GM19193 (cell line): ENCODE measurements around the gene ANKRD9.

Experiments used
- POLR2A ChIP-seq: IDR thresholded peaks from 4 replicates; pipeline ENCODE4 v1.6.1; 2011; ENCODE audit not compliant: insufficient read depth, insufficient read length; ENCODE audit errors: extremely low read depth

Gene ANKRD9

DNA sequence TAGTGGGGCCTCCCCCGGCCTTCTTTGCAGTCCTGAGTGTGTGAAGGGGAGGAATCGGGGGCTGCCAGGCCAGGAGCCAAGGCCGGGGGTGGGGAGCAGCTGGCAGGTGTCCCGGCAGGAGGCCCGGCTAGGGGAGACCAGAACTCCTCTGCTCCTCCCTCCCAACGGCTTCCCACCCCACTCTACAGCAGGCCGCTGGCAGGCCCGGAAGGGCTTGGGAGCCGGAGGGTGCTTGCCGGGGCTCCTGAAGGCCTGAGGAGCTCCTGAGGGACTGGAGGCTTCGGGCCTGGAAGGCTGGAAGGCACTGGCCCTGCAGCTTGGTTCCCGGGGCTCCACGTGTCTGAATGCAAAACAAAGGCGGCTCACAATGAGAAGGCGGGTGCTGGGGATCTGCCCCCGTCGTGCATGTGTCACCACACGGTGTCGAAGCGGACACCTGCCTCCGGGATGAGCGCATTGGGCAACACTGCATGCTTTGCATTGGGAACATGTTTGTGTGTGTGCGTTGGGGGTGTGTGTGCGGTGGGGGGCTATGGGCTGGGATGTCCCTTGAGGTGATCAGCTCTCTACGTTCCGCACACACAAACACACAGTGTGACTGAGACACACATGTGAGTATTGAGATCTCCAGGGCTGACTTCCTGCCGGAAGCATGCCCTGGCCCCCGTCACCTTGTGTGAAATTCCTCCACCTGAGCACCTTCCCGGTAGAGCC is 30.9 kb upstream of the ANKRD9 start:
- no peak for TF ChIP-seq POLR2A

DNA sequence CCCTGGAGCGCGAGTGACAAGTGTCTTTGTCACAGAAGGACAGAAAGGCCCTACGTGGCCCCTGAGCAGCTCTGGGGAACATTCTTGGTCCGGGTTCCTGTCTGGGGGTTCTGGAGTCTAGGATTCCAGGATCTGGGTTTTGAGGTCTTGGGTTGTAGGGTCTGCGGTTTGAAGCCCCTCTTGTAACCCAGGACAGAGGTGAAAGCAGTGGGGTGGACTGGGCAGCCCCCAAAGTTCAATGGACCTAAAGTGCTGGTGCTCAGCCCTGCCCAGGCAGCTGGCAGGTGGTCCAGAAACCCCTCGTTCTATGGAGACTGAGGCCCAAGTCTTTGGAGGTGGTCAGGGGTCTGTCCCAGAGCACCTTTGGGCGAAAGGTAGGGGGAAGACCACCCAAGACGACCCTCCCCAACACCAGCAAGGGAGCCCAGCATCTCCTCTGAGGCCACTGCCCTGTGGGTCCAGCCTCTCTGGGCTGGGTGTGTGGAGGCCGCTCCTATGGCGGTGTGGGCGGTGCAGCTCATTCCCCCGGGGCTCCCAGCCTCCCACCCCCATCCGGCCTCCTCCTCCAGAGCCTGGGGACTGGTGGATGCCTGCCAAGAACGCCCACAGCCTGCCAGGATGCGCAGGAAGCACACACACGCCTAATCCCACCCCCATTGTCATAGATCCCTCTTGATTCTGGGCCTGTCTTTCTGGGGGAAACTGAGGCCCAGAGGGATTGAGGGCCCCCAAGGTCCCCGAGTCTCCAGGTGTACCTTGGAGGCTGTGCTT is 30.2 kb upstream of the ANKRD9 start:
- TF ChIP-seq POLR2A = no peak

DNA sequence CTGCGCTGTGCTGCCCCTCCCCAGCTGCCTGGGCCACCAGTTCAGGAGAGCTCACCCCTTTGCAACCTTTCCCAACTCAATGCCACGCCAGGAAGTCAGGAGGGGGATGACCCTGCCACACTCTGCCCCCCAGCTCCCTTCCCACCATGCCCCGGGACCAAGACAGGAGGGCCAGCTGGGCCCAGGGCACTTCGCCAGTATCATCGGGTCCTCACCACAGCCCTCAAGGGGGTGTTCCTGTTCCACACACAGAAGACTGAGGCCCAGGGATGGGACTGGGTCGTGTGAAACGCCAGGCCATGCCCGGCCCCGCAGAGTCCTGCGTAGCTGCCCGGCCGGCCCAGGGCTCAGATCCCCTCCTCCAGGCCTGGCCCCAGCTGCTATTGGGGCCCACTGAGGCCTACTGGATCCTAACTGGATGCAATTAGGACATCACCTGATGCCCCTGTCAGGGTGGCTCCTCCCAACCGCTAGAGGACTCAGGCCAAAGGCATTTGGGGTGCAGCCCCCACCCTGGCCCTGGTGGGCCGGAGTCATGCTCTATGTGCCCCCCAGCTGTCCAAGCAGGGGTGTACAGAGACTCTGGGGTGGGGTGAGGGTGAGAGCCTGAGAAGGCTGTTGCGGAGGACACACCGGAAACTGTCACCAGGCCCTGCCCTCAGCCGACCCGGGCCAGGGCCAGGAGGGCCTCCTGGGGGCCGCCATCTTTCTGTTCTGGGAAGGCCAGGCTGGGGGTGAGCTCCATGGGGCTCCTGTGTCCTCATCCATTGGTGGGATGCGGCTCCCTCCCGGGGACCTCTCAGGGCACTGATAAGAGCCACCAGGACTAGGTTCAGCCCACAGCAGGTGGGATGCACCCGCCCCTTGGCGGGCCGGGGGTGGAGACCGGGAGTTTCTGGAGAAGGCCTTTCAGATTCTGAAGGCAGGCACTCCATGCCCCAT is 29.3 kb upstream of the ANKRD9 start:
- no peak for TF ChIP-seq POLR2A

DNA sequence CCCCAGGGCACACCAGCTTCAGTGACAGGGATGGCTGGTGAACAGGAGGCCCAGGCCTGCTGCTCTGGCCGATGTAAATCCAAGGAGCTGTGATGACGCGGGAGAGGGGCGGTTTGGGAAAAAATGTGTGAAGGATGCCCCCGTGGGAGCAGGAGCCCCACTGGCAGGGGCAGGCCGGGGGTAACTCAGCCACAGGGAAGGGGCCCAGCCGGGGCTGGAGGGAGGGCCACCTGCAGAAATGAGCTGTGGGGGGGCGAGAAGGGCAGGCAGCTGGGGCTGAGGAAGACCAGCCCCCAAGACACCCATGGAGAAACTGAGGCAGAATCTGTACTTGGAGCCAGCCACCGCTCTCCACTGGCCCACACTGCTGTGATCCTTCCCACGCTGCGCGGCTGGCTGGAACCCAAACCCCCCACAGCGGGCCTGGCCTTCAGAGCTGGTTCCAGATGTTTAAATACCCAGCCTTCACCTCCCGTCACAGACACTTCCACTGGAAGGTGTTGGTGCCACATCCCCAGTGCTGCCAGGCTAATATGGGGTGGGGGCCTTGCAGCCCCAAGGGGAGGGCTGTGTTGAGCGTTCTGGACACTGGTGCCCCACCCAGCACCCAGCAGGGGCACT is 28.5 kb upstream of the ANKRD9 start:
- no peak for TF ChIP-seq POLR2A

DNA sequence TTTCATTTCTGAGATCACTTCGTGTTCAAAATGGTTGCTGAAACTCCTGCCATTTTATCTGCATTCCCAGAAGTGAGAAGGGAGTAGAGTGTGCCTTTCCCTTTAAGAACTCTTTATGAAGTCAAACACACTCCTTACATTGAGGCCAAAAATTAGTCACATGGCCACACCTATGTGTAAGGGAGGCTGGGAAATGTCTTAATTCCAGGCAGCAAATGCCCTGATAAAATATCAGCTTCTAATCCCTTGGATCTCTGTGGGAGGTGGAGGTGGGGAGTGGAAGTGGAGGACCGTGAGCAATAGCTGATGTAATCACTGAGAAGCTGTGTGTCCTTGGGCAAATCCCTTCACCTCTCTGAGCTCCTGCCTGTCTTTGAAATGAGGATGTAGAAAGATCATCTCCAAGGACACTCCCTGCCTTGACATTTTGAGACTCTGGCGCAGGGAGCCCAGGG is 22.7 kb upstream of the ANKRD9 start:
- no peak for TF ChIP-seq POLR2A

DNA sequence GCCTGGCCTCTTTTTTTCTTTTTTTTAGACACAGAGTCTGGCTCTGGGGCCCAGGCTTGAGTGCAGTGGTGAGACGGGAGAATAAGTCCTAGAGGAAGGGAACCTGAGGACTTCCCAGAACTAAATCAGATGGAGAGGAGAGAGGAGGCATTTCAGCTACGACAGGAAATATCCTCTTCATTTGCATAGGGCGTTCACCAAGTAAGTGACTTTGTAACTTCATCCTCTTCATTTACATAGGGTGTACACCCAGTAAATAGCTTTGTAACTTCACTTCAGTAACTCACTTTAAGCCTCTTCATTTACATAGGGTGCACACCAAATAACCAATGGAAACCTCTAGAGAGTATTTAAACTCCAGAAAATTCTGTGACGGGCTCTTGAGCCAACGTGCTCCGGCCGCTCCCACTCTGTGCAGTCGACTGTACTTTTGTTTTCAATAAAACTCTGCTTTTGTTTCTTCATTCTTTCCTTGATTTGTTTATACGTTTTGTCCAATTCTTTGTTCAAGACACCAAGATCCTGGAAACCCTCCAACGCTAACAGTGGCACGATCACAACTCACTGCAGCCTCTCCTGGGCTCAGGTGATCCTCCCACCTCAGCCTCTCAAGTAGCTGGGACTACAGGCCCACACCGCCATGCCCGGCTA is 21.4 kb upstream of the ANKRD9 start:
- TF ChIP-seq POLR2A = no peak

DNA sequence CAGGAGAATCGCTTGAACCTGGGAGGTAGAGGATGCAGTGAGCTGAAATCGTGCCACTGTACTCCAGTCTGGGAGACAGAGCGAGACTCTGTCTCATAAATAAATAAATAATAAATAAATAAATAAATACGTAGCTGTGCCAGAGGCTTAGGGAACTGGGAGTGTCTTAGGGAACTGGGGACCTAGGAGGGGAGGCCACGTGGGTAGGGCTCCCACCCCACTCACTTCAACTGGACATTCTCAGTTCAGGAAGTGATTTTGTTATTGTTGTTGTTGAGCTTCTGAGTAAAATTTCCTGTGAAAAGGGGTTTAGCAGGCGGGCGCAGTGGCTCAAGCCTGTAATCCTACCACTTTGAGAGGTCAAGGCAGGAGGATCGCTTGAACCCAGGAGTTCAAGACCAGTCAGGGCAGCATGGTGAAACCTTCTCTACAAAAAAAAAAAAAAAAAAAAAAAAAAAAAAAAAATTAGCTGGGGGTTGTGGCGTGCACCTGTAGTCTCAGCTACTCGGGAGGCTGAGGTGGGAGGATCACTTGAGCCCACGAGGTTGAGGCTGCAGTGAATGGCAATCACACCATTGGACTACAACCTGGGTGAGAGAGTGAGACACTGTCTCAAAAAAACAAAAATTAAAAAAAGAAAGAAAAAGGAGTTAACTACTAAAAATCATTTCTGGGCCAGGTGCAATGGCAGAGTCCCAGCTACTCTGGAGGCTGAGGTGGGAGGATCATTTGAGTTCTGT is 19.0 kb upstream of the ANKRD9 start:
- no peak for TF ChIP-seq POLR2A

DNA sequence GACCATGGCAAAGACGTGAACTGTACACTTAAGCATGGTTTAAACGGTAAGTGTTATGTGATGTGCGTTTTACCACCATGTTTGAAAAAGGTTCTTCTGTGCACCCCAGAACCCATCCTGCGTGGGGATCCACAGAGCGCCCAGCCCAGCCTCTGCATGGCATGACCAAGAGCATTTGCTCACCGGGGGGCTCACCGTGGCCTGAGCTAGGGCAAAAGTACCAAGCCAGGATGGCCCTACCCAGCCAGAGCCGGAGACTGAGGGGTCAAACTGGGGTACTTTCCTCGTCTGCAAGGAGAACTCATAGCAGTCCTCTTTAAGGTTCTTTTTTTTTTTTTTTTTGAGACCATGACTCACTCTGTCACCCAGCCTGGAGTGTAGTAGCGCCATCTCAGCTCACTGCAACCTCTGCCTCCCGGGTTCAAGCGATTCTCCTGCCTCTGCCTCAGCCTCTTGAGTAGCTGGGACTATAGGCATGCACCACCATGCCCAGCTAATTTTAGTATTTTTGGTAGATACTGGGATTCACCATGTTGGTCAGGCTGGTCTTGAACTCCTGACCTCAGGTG is 16.4 kb upstream of the ANKRD9 start:
- TF ChIP-seq POLR2A = no peak

DNA sequence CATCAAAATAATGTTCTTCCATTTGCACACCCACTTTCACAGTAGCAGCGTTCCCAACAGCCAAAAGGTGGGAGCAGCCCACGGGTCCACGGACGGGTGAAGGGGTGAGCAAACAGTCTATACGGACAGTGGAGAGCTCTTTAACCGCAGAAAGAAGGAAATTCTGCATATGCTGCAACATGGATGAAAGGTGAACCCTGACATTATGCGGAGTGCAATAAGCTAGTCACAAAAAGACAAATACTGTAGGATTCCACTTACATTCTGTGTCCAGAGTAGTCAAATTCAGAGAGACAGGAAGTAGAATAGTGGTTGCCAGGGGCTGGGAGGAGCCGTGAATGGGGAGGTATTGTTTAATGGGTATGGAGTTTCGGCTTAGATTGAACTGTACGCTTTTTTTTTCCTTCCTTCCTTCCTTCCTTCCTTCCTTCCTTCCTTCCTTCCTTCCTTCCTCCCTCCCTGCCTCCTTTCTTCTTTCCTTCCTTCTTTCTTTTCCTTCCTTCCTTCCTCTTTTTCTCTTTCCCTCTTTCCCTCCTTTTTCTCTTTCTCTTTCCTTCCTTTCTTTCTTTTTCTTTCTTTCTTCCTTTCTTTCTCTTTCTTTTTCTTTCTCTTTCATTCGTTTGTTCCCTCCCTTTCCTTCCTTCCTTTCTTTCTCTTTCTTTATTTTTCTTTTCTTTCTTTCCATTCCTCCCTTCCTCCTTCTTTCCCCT is 15.8 kb upstream of the ANKRD9 start:
- no peak for TF ChIP-seq POLR2A

DNA sequence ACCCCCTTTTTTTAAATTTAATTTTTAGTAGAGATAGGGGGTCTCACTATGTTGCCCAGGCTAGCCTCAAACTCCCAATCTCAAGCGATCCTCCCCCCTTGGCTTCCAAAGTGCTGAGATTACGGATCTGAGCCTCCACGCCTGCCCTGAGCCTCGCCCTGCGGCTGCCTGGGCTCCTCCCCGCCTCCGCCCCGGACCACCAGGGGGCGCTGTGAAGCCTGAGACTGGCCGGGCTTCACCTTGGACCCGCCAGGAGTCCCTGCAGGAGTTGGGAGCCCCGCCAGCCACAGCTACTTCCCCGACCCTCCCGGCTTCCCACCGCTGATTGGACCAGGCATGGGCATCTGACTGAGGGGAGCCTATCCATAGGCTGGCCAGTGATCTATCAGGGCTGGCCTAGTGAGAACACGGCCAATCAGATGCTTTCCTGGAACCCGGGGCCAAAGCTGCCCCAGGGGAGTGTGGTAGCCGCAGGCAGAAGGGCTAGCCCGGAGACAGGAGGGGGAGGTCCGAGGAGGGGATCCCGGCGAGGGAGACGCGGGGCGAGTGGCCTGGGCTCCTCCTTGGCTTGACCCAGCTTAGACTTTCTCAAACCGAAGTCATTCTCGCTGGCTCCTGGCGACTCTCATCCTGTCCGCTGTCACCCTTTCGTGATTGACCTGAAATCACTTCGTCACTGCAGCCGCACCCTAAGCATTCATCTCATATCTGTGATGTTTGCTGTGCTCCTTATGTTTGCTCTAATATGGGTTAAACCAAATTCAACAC is 15.1 kb upstream of the ANKRD9 start:
- peak; percentile 75 for TF ChIP-seq POLR2A

DNA sequence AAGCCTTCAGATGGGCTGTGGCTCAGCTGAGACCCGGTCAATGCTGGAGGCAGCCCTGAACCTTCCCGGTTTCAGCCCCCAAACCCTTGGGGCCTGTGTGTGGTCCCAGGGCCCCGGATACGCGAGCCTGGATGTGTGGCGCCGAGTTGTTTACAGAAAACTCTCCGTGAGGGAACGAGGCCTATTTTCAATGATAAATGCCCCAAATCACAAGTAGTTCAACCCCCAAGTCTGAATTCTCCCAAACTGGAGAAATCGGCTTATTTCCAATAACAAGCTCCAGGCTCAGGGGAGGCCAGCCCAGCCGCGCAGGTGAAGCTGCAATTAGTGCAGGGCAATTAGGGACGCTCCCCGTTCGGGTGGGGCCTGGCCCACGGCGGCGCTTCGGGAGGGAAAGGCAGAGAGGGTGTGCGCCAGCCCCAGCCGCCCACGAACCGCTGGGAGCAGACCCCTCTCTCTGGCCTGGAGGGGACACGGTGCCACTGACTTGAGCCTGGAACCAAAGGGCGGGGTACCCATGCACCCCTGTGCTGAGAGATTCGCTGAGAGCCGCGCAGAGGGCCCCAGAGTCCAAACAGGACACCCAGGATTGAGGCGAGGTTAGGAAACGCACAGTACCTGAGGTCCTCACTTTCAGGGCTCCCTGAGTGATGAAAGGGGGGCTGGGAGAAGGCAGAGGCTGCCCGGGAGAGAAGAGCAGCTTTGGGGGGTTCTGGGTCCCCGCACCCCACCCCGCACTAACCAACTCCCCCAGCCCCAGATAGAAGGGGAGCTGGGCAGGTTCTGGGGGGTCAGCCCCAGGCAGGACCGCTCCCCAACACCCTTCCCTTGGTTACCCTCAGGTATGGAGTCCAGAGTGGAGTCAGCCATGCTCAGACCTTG is 14.2 kb upstream of the ANKRD9 start:
- no peak for TF ChIP-seq POLR2A

DNA sequence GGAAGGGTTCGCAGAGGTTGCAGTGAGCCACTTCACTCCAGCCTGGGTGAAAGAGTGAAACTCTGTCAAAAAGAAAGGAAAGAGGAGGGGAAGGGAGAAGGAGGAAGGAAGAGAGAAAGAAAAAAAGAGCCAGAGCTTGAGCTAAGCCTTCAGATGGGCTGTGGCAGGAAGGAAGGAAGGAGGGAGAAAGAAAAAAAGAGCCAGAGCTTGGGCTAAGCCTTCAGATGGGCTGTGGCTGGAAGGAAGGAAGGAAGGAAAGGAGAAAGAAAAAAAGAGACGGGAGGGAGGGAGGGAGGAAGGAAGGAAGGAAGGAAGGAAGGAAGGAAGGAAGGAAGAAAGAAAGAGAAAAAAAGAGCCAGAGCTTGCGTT is 13.6 kb upstream of the ANKRD9 start:
- no peak for TF ChIP-seq POLR2A
